Trophoblast cell (in vitro differentiated cells and primary cell): ENCODE results near the gene ROCK2.

Source experiments
- DNase-seq, 2 donors: peaks; one replicate each; pipeline ENCODE4 v3.0.0-alpha.2; 2016
- H2AFZ ChIP-seq: 2 replicates; pipeline ENCODE4 v1.6.1; 2013; ENCODE audit warnings: low read length, moderate library complexity, mild to moderate bottlenecking; ENCODE audit not compliant: insufficient read depth, poor library complexity
- H2AK5ac ChIP-seq: 2 replicates; pipeline ENCODE4 v1.6.1; 2013; ENCODE audit warnings: mild to moderate bottlenecking, low read length
- H2BK120ac ChIP-seq: 2 replicates; pipeline ENCODE4 v1.6.1; 2013; ENCODE audit warnings: low read length, mild to moderate bottlenecking, moderate library complexity; ENCODE audit not compliant: insufficient read depth, poor library complexity
- H2BK12ac ChIP-seq: 2 replicates; pipeline ENCODE4 v1.6.1; 2013; ENCODE audit warnings: mild to moderate bottlenecking, low read length, moderate library complexity
- H2BK5ac ChIP-seq: 2 replicates; pipeline ENCODE4 v1.6.1; 2013; ENCODE audit warnings: low read length, low read depth, moderate library complexity, mild to moderate bottlenecking; ENCODE audit not compliant: poor library complexity
- H3K14ac ChIP-seq: 2 replicates; pipeline ENCODE4 v1.6.1; 2013; ENCODE audit warnings: mild to moderate bottlenecking, low read length
- H3K18ac ChIP-seq: 2 replicates; pipeline ENCODE4 v1.6.1; 2013; ENCODE audit warnings: mild to moderate bottlenecking, low read length
- H3K23ac ChIP-seq: 2 replicates; pipeline ENCODE4 v1.6.1; 2013; ENCODE audit warnings: low read length
- H3K27ac ChIP-seq: 2 replicates; pipeline ENCODE4 v1.5.1; 2013; ENCODE audit warnings: low read depth, mild to moderate bottlenecking, inconsistent platforms, low read length, moderate library complexity
- H3K27me3 ChIP-seq: 2 replicates; pipeline ENCODE4 v1.6.1; 2013; ENCODE audit warnings: inconsistent platforms, mild to moderate bottlenecking, low read length, moderate library complexity; ENCODE audit not compliant: insufficient read depth
- H3K36me3 ChIP-seq, 2 experiments: 1 replicate in 1 of 2; 2 replicates in 1 of 2; pipeline ENCODE4 v1.6.1; 2013; ENCODE audit warnings: low read length in 2 of 2, mild to moderate bottlenecking in 2 of 2, moderate library complexity in 1 of 2; ENCODE audit not compliant: insufficient read depth in 2 of 2, control insufficient read depth in 1 of 2
- H3K4ac ChIP-seq: 2 replicates; pipeline ENCODE4 v1.6.1; 2013; ENCODE audit warnings: low read depth, mild to moderate bottlenecking, low read length, moderate library complexity
- H3K4me1 ChIP-seq, 2 experiments: 1 replicate in 1 of 2; 2 replicates in 1 of 2; pipeline ENCODE4 v1.6.1; 2013; ENCODE audit warnings: low read length in 2 of 2, mild to moderate bottlenecking in 2 of 2, moderate library complexity in 1 of 2; ENCODE audit not compliant: insufficient read depth in 2 of 2, control insufficient read depth in 1 of 2
- H3K4me2 ChIP-seq: 2 replicates; pipeline ENCODE4 v1.6.1; 2013; ENCODE audit warnings: inconsistent platforms, mild to moderate bottlenecking, low read length, moderate library complexity
- H3K4me3 ChIP-seq: 2 replicates; pipeline ENCODE4 v1.5.1; 2013; ENCODE audit warnings: mild to moderate bottlenecking, low read depth, low read length, inconsistent platforms
- H3K79me1 ChIP-seq: one replicate; pipeline ENCODE4 v1.6.1; 2013; ENCODE audit warnings: low read length
- H3K79me2 ChIP-seq: 2 replicates; pipeline ENCODE4 v1.6.1; 2013; ENCODE audit warnings: low read length, mild to moderate bottlenecking; ENCODE audit not compliant: control insufficient read depth, insufficient read depth, poor library complexity
- H3K9ac ChIP-seq: 2 replicates; pipeline ENCODE4 v1.6.1; 2013; ENCODE audit warnings: mild to moderate bottlenecking, low read length
- H3K9me3 ChIP-seq: 2 replicates; pipeline ENCODE4 v1.6.1; 2013; ENCODE audit warnings: low read depth, mild to moderate bottlenecking, control low read depth, inconsistent platforms, low read length; ENCODE audit not compliant: insufficient read depth
- H4K12ac ChIP-seq: 2 replicates; pipeline ENCODE4 v1.6.1; 2013; ENCODE audit warnings: low read depth, mild to moderate bottlenecking, low read length, moderate library complexity
- H4K8ac ChIP-seq: 2 replicates; pipeline ENCODE4 v1.6.1; 2013; ENCODE audit warnings: low read depth, mild to moderate bottlenecking, low read length, moderate library complexity
- H4K91ac ChIP-seq: one replicate; pipeline ENCODE4 v1.6.1; 2013; ENCODE audit warnings: low read depth, mild to moderate bottlenecking, low read length, moderate library complexity
- WGBS: extraction: QIAGEN DNeasy Blood & Tissue Kit; methylation state at CpG from one replicate; pipeline ENCODE4 v1.1.7; 2013; ENCODE audit warnings: missing lambda C conversion rate; ENCODE audit not compliant: insufficient read length, insufficient coverage; ENCODE audit errors: extremely low coverage; 5-methylcytosine and 5-hydroxymethylcytosine counted together

The ROCK2 gene

GRCh38 chr2:11307764-11308415 lies 36.5 kb downstream of the ROCK2 start:
- H3K4ac ChIP-seq: peak overlapping the region; percentile 40
- H4K91ac ChIP-seq: no peak overlapping the region
- no peak overlapping the region for H2BK12ac ChIP-seq
- no peaks in the 10 kb centered on the region for H3K9me3 ChIP-seq
- H3K4me3 ChIP-seq: no peak overlapping the region
- H3K27me3 ChIP-seq: no peaks in the 10 kb centered on the region
- peaks cover 2% of the 10 kb centered on the region for H3K79me2 ChIP-seq
- H3K4me2 ChIP-seq: no peak overlapping the region
- DNase-seq: no peak
- H4K12ac ChIP-seq: no peak overlapping the region
- no CpG with 5 or more reads among the region's 18 CpGs for WGBS
- no peak overlapping the region for H2AK5ac ChIP-seq
- no peaks in the 10 kb centered on the region for H3K36me3 ChIP-seq
- no peak overlapping the region for H4K8ac ChIP-seq
- no peak overlapping the region for H3K9ac ChIP-seq
- H3K27ac ChIP-seq: no peak overlapping the region
- H3K23ac ChIP-seq: no peak overlapping the region
- H3K14ac ChIP-seq: no peak overlapping the region
- no peak overlapping the region for H3K18ac ChIP-seq
- H2BK120ac ChIP-seq: no peak overlapping the region
- H3K79me1 ChIP-seq: no peaks in the 10 kb centered on the region
- no peak overlapping the region for H2AFZ ChIP-seq
- no peak overlapping the region for H2BK5ac ChIP-seq
- H3K4me1 ChIP-seq: no peaks in the 10 kb centered on the region

- Histone ChIP-seq H3K36me3 (no peaks in the 10 kb centered on the region), H3K9ac (no peak overlapping the region), H4K12ac (no peak overlapping the region), H3K9me3 (no peaks in the 10 kb centered on the region), H3K79me1 (no peaks in the 10 kb centered on the region), H4K8ac (no peak overlapping the region), H2BK120ac (no peak overlapping the region), H3K27ac (no peak overlapping the region), H3K79me2 (peaks cover 2% of the 10 kb centered on the region), H2BK12ac (no peak overlapping the region), H2AK5ac (no peak overlapping the region), H2BK5ac (no peak overlapping the region), H3K4me1 (no peaks in the 10 kb centered on the region), H3K4ac (no peak overlapping the region), H3K14ac (no peak overlapping the region), H2AFZ (no peak overlapping the region), H3K23ac (no peak overlapping the region), H3K27me3 (no peaks in the 10 kb centered on the region), H3K4me2 (no peak overlapping the region), H4K91ac (no peak overlapping the region), H3K18ac (no peak overlapping the region), H3K4me3 (no peak overlapping the region)
- WGBS: no CpG with 5 or more reads among the region's 1 CpG
- DNase-seq: no peak
Observed at GRCh38 chr2:11305958-11306357, 38.5 kb downstream of the ROCK2 start.

GRCh38 chr2:11305338-11305737 lies 39.1 kb downstream of the ROCK2 start:
- Histone ChIP-seq H4K8ac (no peak overlapping the region), H2BK5ac (no peak overlapping the region), H2BK120ac (no peak overlapping the region), H2AK5ac (no peak overlapping the region), H3K36me3 (no peaks in the 10 kb centered on the region), H4K12ac (no peak overlapping the region), H2AFZ (no peak overlapping the region), H3K4me3 (no peak overlapping the region), H2BK12ac (no peak overlapping the region), H3K27me3 (no peaks in the 10 kb centered on the region), H3K9ac (no peak overlapping the region), H3K4me2 (no peak overlapping the region), H3K9me3 (no peaks in the 10 kb centered on the region), H3K4ac (no peak overlapping the region), H3K23ac (no peak overlapping the region), H4K91ac (no peak overlapping the region), H3K4me1 (no peaks in the 10 kb centered on the region), H3K14ac (no peak overlapping the region), H3K79me1 (no peaks in the 10 kb centered on the region), H3K79me2 (peaks cover 2% of the 10 kb centered on the region), H3K27ac (no peak overlapping the region), H3K18ac (no peak overlapping the region)
- no CpG with 5 or more reads among the region's 4 CpGs for WGBS
- DNase-seq: no peak

GRCh38 chr2:11304476-11304875 lies 40.0 kb downstream of the ROCK2 start:
- Histone ChIP-seq H4K12ac (no peak overlapping the region), H3K9me3 (no peaks in the 10 kb centered on the region), H3K27me3 (no peaks in the 10 kb centered on the region), H3K4me1 (no peaks in the 10 kb centered on the region), H2BK120ac (no peak overlapping the region), H2BK5ac (no peak overlapping the region), H3K79me2 (peaks cover 2% of the 10 kb centered on the region), H3K27ac (no peak overlapping the region), H3K14ac (no peak overlapping the region), H2BK12ac (no peak overlapping the region), H3K79me1 (no peaks in the 10 kb centered on the region), H2AK5ac (no peak overlapping the region), H3K4me2 (no peak overlapping the region), H3K4me3 (no peak overlapping the region), H2AFZ (no peak overlapping the region), H4K8ac (no peak overlapping the region), H3K9ac (no peak overlapping the region), H3K18ac (no peak overlapping the region), H3K23ac (no peak overlapping the region), H4K91ac (no peak overlapping the region), H3K4ac (peak overlapping the region; percentile 24), H3K36me3 (no peaks in the 10 kb centered on the region)
- no peak for DNase-seq
- no CpG with 5 or more reads among the region's 5 CpGs for WGBS
